Measurements from ENCODE around the gene ACOT7.
"Not testable (repeated sequence)": the region's sequence is repeated elsewhere in the genome, so short reads cannot be mapped to it uniquely, and the experiment has no call there.

The ACOT7 gene

DNA sequence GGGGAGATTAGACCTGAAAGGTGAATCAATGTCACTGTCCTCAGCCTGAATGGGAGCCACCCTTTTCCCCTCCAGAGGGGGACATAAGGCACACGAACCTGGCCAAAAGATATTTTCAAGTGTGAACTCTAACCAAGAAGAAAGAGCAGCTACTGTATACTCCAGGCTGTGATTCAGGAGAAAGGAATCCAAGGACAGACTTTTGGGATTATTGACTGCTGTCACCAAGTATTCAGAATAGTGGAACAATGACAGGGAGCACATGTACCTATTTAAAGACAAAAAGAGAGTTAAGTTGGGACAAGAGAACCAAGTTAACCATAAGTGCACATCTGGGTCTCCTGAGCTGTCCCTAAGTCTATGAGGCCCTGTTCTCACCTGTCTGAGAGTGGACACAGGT lies 160.2 kb downstream of the ACOT7 start:
- DNase-seq (ENCODE audit: low spot score): no peak

DNA sequence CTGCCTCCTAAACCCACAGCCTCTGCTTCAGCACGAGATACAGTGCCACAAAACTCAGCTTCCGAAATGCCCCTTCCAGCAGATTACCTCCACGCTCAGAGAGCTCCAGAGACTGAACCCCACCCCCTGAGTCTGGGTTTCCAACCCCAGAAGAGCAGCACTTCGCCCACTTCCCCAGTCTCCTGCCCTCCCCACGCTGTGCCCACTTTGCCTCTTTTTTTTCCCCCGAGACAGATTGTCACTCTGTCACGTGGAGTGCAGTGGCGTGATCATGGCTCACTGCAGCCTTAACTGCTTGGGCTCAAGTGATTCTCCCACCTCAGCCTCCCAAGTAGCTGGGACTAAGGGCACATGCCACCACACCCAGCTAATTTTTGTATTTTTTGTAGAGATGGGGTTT lies 167.9 kb downstream of the ACOT7 start:
- no peak for DNase-seq (ENCODE audit: low spot score)

DNA sequence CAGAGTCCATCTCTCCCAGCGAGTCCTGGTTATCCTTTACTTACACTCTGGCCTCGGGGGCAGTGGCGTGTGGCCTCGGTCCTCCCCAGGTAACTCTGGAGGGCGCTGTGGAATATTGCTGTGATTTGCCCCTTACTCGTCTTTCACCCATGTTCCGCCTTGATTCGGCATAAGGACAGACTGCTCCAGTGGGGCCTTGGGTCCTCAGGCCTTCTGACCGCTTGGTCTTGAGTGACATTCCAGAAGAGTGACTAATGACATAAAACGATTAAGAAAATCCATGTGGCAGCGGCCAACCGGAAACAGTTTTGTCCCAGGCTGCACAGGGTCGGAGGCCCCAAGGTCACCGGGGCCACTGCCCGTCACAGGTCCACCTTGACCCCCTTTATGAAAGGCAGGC lies 168.8 kb downstream of the ACOT7 start:
- no peak for DNase-seq (ENCODE audit: low spot score)

DNA sequence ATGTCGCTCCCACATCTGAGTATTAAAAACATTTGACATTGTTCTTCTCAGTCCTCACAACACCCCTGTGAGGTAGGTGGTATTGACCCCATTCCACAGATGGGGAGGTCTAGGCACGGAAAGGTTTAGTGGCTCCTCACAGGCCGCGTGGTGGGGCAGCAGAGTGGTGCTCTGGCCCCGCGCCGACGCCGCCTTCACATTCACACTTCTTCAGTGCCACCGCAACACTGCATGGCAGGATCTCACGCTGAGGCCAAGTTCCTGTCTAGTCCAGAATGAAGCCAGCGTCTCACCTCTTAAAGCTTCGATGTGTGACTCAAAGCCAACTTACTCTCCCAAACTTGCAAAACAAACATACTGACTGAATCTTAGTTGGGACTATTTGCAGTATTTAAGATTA lies 169.9 kb downstream of the ACOT7 start:
- DNase-seq (ENCODE audit: low spot score): no peak

DNA sequence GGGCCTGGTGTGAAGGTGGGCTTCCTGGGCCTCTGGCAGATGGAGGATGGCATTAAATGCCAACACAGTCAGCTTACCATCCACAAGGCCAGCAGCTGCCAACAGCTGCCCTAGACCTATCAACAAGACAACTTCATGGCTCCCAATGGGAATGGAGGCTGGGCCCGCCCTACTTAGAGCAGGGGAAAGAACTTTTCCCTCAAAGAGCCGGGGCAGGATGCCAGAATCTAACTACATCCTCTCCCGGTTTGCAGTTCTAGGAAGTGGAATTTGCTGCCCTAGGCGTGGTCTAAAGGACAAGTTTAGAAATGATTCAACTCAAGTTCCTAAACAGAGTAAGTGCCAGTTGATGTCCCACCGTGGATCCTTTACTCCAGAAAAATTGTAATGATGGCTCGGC lies 170.9 kb downstream of the ACOT7 start:
- no peak for DNase-seq (ENCODE audit: low spot score)

DNA sequence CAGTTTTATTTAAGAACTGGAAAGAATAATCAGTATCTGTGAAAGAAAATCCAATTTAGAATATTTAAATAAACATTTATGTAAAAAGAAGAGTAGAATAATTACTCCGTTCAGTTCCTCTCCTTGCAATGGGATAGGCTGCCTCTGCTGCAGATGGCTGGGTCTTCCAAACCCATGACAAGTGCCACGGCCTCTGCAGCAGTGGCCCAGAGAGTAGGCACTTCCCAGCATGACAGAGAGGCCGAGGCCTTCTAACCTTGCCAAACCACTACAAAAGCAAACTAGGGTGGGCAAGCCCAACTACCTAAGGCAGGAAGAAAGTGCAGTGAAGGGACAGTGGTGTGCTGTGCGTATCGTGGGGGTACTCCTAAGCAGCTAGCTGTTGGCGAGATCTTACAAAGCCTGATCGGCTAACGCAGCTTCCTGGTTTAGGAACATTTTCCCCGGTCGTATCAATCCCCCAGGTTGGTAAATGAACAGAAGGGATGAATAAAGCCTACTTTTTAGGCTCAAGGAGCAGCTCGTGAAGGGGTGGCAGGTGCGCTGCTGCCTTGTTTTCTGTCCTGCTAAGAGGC lies 172.3 kb downstream of the ACOT7 start:
- DNase-seq (ENCODE audit: low spot score): no peak

DNA sequence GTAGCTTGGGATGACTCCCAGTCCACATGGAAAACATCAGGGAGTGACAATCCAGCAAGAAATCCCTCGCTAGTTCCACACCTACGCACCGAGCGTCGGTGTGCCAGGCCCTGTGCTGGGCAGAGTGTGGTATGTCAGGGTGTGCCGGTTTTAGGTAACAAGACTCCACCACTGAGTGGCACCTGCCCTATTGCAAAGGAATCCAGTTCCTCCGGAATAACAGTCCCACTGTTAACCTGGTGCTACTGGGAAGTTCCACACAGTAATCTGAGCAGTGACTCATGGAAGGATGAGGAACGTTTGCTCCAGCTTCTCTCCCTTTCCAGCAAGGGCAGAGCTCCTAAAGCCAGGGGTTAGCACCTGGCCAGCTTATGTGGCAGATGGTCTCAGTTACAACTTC lies 173.3 kb downstream of the ACOT7 start:
- DNase-seq (ENCODE audit: low spot score): no peak

DNA sequence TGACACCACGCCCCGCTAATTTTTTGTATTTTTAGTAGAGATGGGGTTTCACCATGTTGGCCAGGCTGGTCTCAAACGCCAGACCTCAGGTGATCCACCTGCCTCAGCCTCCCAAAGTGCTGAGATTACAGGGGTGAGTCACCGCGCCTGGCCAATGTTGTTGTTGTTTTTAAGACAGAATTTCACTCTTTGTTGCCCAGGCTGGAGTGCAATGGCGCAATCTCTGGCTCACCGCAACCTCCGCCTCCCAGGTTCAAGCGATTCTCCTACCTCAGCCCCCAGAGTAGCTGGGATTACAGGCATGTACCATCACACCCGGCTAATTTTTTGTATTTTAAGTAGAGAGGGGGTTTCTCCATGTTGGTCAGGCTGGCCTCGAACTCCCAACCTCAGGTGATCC lies 173.9 kb downstream of the ACOT7 start:
- DNase-seq (ENCODE audit: low spot score): not testable (repeated sequence)

DNA sequence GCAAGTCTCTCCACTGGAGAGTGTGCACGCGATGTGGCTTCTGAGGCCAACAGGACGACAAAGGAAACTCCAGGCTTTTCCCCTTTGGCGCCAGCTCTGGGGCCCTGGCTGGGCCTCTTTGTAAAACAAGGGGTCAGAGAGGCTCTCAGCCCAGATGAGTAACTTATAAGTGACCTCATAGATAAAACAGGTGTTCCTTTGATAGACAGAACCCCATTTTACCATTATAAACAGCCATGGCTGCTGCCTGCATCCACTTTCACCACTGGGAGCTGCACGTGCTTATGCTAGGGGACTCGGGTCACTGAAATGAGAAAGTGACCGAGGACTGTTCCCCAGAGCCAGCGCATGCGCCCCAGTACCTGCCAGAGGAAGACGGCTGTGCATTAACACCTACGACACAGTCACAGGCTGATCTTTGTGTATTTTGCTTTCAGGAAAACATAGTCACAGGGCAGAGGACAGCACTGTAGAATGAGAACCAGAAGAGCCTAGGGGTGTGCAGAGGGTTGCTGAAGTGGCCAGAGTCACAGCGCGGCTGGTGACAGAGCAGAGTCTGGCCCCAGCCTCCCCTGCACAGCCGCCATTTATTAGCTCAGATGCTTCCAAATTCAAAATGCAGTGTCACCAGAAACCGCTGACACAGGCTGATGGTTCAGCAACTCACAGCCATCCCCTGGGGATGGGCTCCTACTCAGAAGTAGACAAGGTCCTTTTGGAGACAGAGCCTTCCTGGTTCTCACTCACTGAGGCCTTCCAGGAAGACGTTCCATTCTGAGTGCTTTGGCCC lies 175.0 kb downstream of the ACOT7 start:
- no peak for DNase-seq (ENCODE audit: low spot score)

Data from CD4-positive, alpha-beta T cell treated with Interleukin-2 at 100 ng/mL for 4 hours (primary cell).